ENCODE results near the gene ZBTB46. TPM values are rescaled to one million over a fixed set of nuclear protein-coding genes. Genes with fewer than 3 reads are reported as not detected.

ZBTB46 gene
- total RNA-seq, 2 experiments from 2014 or later = 0.67 to 1.3 TPM

DNA sequence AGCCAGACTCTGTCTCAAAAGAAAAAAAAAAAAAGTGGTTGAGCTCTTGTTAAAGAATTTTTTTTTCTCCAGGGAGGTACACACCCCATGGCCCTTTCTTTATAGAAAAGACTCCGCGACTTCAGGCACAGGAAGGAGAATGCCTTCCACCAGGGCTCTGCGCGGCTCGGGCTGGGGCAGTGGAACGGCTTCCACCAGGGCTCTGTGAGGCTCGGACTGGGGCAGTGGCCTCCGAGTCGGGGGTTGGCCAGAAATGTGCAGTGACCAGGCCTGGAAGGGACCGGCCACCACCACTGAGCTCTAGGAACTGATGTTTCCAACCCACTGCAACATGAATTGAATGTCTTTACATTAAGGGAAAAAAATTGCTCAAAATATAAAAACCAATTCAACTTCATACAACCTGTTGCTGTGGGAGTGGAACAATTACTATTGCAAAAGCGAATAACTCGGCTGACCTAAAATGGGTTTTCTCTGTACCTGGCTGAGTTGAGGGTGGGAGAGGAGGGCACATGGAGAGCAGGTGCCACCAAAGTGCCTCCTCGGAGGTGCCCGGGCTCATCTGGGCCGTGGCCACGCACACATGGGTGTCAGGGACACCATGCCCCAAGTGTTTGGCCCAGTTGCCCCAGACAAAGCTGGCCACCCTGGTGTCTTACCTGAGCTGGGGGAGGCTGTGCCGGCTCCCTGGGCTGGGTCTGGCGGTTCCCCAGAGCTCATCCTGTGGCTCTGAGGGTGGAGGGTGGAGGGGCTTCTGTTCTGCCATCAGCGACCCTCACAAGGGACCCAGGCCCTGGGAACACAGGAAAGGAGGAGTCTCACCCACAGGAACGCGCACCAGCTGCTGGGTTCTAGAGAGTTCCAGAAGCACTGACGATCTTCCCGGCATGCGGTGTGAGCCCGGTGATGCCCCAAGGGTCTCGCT, 62.2 kb downstream of the ZBTB46 start:
- H3K4me3 ChIP-seq (ENCODE audit: low read depth, low read length, poor library complexity, severe bottlenecking) = no peak overlapping the region
- TF ChIP-seq CTCF (conservative IDR thresholded peaks at IDR 0.05; ENCODE audit: low read length) = no peak
- TF ChIP-seq EZH2phosphoT487 (IDR thresholded peaks at IDR 0.05; ENCODE audit: borderline replicate concordance, low read depth, low read length) = no peak
- no TSS peak for BruUV-seq (replicated peaks)
- CTCF ChIA-PET (ENCODE audit: unreplicated experiment) = no interaction called here
- H3K4me2 ChIP-seq (ENCODE audit: low read length) = no peak overlapping the region
- POLR2A ChIA-PET = interaction anchor here (0.6 to 0.9 kb wide), 2 partner anchors 13 to 20 kb away, joined by 3 to 4 read pairs; no protein-coding TSS in a partner anchor
- H3K27ac ChIP-seq (ENCODE audit: low read depth, low read length, poor library complexity, severe bottlenecking) = no peak overlapping the region
- intact Hi-C loops (cut with micrococcal nuclease; ENCODE audit: unreplicated experiment) = no loop called here
- no peaks in the 10 kb centered on the region for H3K9me2 ChIP-seq (ENCODE audit: insufficient read depth, low read length)
- no peaks in the 10 kb centered on the region for H3K79me2 ChIP-seq (ENCODE audit: insufficient read depth, low read depth, low read length)
- no peaks in the 10 kb centered on the region for H3K4me1 ChIP-seq (ENCODE audit: insufficient read depth, low read length, poor library complexity, severe bottlenecking)
- no peak for DNase-seq (ENCODE audit: low spot score)
- H3K9me3 ChIP-seq (ENCODE audit: low read length) = no peaks in the 10 kb centered on the region
- H3K36me3 ChIP-seq (ENCODE audit: insufficient read depth, low read length) = no peaks in the 10 kb centered on the region
- no peak overlapping the region for H2AFZ ChIP-seq (ENCODE audit: low read length)
- H4K20me1 ChIP-seq (ENCODE audit: insufficient read depth, low read length) = no peaks in the 10 kb centered on the region

GRCh38 chr20:63767886-63768285, 63.2 kb downstream of the ZBTB46 start:
- Histone ChIP-seq H3K9me2 (ENCODE audit: insufficient read depth, low read length) (no peaks in the 10 kb centered on the region), H3K4me3 (ENCODE audit: low read depth, low read length, poor library complexity, severe bottlenecking) (no peak overlapping the region), H2AFZ (ENCODE audit: low read length) (no peak overlapping the region), H3K9me3 (ENCODE audit: low read length) (no peaks in the 10 kb centered on the region), H3K4me2 (ENCODE audit: low read length) (no peak overlapping the region), H3K79me2 (ENCODE audit: insufficient read depth, low read depth, low read length) (no peaks in the 10 kb centered on the region), H3K4me1 (ENCODE audit: insufficient read depth, low read length, poor library complexity, severe bottlenecking) (no peaks in the 10 kb centered on the region), H3K36me3 (ENCODE audit: insufficient read depth, low read length) (no peaks in the 10 kb centered on the region), H4K20me1 (ENCODE audit: insufficient read depth, low read length) (no peaks in the 10 kb centered on the region), H3K27ac (ENCODE audit: low read depth, low read length, poor library complexity, severe bottlenecking) (no peak overlapping the region)
- TF ChIP-seq EZH2phosphoT487 (IDR thresholded peaks at IDR 0.05; ENCODE audit: borderline replicate concordance, low read depth, low read length) (no peak), CTCF (conservative IDR thresholded peaks at IDR 0.05; ENCODE audit: low read length) (no peak)
- no TSS peak for BruUV-seq (replicated peaks)
- ChIA-PET POLR2A (no interaction called here), CTCF (ENCODE audit: unreplicated experiment) (no interaction called here)
- intact Hi-C loops (cut with micrococcal nuclease; ENCODE audit: unreplicated experiment) = no loop called here
- DNase-seq (ENCODE audit: low spot score) = no peak

- H3K4me2 ChIP-seq (ENCODE audit: low read length) = no peak overlapping the region
- POLR2A ChIA-PET = no interaction called here
- CTCF ChIA-PET (ENCODE audit: unreplicated experiment) = no interaction called here
- intact Hi-C loops (cut with micrococcal nuclease; ENCODE audit: unreplicated experiment) = no loop called here
- TF ChIP-seq CTCF (conservative IDR thresholded peaks at IDR 0.05; ENCODE audit: low read length) (no peak), EZH2phosphoT487 (IDR thresholded peaks at IDR 0.05; ENCODE audit: borderline replicate concordance, low read depth, low read length) (no peak)
- H2AFZ ChIP-seq (ENCODE audit: low read length) = no peak overlapping the region
- no peaks in the 10 kb centered on the region for H3K79me2 ChIP-seq (ENCODE audit: insufficient read depth, low read depth, low read length)
- no peak for DNase-seq (ENCODE audit: low spot score)
- no peak overlapping the region for H3K4me3 ChIP-seq (ENCODE audit: low read depth, low read length, poor library complexity, severe bottlenecking)
- H3K27ac ChIP-seq (ENCODE audit: low read depth, low read length, poor library complexity, severe bottlenecking) = no peak overlapping the region
- no peaks in the 10 kb centered on the region for H3K9me3 ChIP-seq (ENCODE audit: low read length)
- H3K36me3 ChIP-seq (ENCODE audit: insufficient read depth, low read length) = no peaks in the 10 kb centered on the region
- no peaks in the 10 kb centered on the region for H4K20me1 ChIP-seq (ENCODE audit: insufficient read depth, low read length)
- H3K9me2 ChIP-seq (ENCODE audit: insufficient read depth, low read length) = no peaks in the 10 kb centered on the region
- H3K4me1 ChIP-seq (ENCODE audit: insufficient read depth, low read length, poor library complexity, severe bottlenecking) = no peaks in the 10 kb centered on the region
- BruUV-seq (replicated peaks) = no TSS peak
These were observed 63.6 kb downstream of the ZBTB46 start for GRCh38 chr20:63767456-63767855.

Data from OCI-LY7 (cell line).